ENCODE measurements around the gene PRDX3. TPM values are rescaled to one million over a fixed set of nuclear protein-coding genes. Genes with fewer than 3 reads are reported as not detected.

The PRDX3 gene
- total and polyA plus RNA-seq, 2 of the 4 experiments (the other 2 are of a cell fraction), result 169 to 187 TPM

DNA sequence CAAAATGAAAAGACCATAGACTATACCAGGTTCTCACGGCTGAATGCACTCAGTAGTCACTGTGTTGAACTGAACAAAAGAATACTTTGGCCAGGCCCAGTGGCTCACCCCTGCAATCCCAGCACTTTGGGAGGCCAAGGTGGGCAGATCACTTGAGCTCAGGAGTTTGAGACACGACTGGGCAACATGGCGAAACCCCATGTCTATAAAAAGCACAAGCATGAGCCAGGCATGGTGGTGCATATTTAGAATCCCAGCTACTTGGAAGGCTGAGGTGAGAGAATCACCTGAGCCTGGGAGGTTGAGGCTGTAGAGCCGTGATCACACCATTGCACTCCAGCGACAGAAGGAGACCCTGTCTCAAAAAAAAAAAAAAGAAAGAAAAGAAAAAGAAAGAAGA, 25.6 kb downstream of the PRDX3 start:
- Histone ChIP-seq H3K9ac (ENCODE audit: low read depth, low read length) (no peak overlapping the region), H3K23ac (ENCODE audit: low read depth, low read length) (no peak overlapping the region), H4K20me1 (ENCODE audit: insufficient read depth, low read length) (no peaks in the 10 kb centered on the region), H2BK120ac (ENCODE audit: low read depth, low read length) (no peak overlapping the region), H3K4me3 (ENCODE audit: insufficient read depth, low read depth, low read length) (no peak overlapping the region), H2AFZ (replicated peaks; ENCODE audit: low read length, poor library complexity) (no peak overlapping the region), H3K18ac (ENCODE audit: low read depth, low read length) (no peak overlapping the region), H2BK5ac (ENCODE audit: low read depth, low read length, poor library complexity, severe bottlenecking) (no peak overlapping the region), H4K5ac (ENCODE audit: low read depth, low read length) (no peak overlapping the region), H3K56ac (ENCODE audit: extremely low read depth, insufficient read depth, low read length) (no peak overlapping the region), H3K4me2 (ENCODE audit: low read depth, low read length) (no peak overlapping the region), H2AK5ac (ENCODE audit: low read depth, low read length) (no peak overlapping the region), H3K27me3 (ENCODE audit: control insufficient read depth, insufficient read depth, low read length) (no peaks in the 10 kb centered on the region), H2BK20ac (ENCODE audit: low read depth, low read length) (no peak overlapping the region), H2BK15ac (ENCODE audit: low read depth, low read length) (no peak overlapping the region), H3K27ac (ENCODE audit: insufficient read depth, low read length) (no peak overlapping the region), H3K14ac (replicated peaks; ENCODE audit: low read depth, low read length) (no peak overlapping the region), H3K9me1 (ENCODE audit: insufficient read depth, low read length) (no peaks in the 10 kb centered on the region; the same call in 1 of the 2 replicates), H4K8ac (ENCODE audit: low read depth in 2 of 2, low read length in 2 of 2) (no peak overlapping the region), H4K91ac (ENCODE audit: insufficient read depth, low read depth, low read length) (no peak overlapping the region), H3K4ac (ENCODE audit: low read depth, low read length) (no peak overlapping the region), H3K9me3 (ENCODE audit: control insufficient read depth, insufficient read depth, low read length) (no peaks in the 10 kb centered on the region), H3K79me1 (ENCODE audit: low read depth in 1 of 2, low read length in 2 of 2) (no peaks in the 10 kb centered on the region), H3K4me1 (ENCODE audit: control insufficient read depth, insufficient read depth, low read length) (no peaks in the 10 kb centered on the region), H2AK9ac (replicated peaks; ENCODE audit: low read depth, low read length, poor library complexity) (no peak overlapping the region), H3K36me3 (ENCODE audit: control insufficient read depth, insufficient read depth, low read length) (peaks cover 25% of the 10 kb centered on the region)
- POLR2A ChIA-PET (ENCODE audit: unreplicated experiment), result no interaction called here
- DNase-seq (no peak), ATAC-seq (ENCODE audit: low read depth) (no peak)
- in situ Hi-C loops (cut with MboI; ENCODE audit: low sequenced_read_pairs) (no loop called here), dilution Hi-C loops (cut with HindIII; ENCODE audit: low sequenced_read_pairs, unreplicated experiment) (no loop called here), intact Hi-C loops (cut with micrococcal nuclease) (no loop called here)
- no TSS peak for BruUV-seq (replicated peaks)
- 100% methylated on average over 1 of the region's 5 CpGs; no CpG with 5 or more reads in 1 of the 2 experiments for WGBS, 2 experiments (ENCODE audit: extremely low coverage in 2 of 2, insufficient read length in 1 of 2)
- TF ChIP-seq MAZ (IDR thresholded peaks at IDR 0.05; ENCODE audit: borderline replicate concordance, low read depth, low read length), result no peak
- no peak for TF ChIP-seq USF2 (IDR thresholded peaks at IDR 0.05; ENCODE audit: low read depth, low read length)
- TF ChIP-seq, protein P1, sequence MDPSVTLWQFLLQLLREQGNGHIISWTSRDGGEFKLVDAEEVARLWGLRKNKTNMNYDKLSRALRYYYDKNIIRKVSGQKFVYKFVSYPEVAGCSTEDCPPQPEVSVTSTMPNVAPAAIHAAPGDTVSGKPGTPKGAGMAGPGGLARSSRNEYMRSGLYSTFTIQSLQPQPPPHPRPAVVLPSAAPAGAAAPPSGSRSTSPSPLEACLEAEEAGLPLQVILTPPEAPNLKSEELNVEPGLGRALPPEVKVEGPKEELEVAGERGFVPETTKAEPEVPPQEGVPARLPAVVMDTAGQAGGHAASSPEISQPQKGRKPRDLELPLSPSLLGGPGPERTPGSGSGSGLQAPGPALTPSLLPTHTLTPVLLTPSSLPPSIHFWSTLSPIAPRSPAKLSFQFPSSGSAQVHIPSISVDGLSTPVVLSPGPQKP (IDR thresholded peaks at IDR 0.05; ENCODE audit: borderline replicate concordance, low read depth, low read length), result no peak
- TF ChIP-seq RCOR1 (IDR thresholded peaks at IDR 0.05; ENCODE audit: insufficient replicate concordance, low read length), result no peak
- TF ChIP-seq SMC3 (IDR thresholded peaks at IDR 0.05; ENCODE audit: low read depth, low read length), result no peak
- no peak for TF ChIP-seq MAFK (IDR thresholded peaks at IDR 0.05; ENCODE audit: low read depth, low read length)
- TF ChIP-seq POLR2A (IDR thresholded peaks at IDR 0.05; ENCODE audit: low read depth, low read length), result no peak
- TF ChIP-seq FOS (IDR thresholded peaks at IDR 0.05; ENCODE audit: low read depth, low read length), result no peak
- no peak for TF ChIP-seq MXI1 (IDR thresholded peaks at IDR 0.05; ENCODE audit: borderline replicate concordance, low read depth, low read length)
- no peak for TF ChIP-seq BHLHE40 (IDR thresholded peaks at IDR 0.05; ENCODE audit: low read depth, low read length)
- TF ChIP-seq CEBPB (IDR thresholded peaks at IDR 0.05; ENCODE audit: low read depth, low read length), result no peak
- no peak for TF ChIP-seq CTCF (conservative IDR thresholded peaks at IDR 0.05; ENCODE audit: low read depth, low read length)
- TF ChIP-seq RAD21 (IDR thresholded peaks at IDR 0.05; ENCODE audit: low read length), result no peak
- TF ChIP-seq CHD1 (IDR thresholded peaks at IDR 0.05; ENCODE audit: low read depth, low read length), result no peak
- no peak for TF ChIP-seq NFE2L2 (IDR thresholded peaks at IDR 0.05; ENCODE audit: low read depth, low read length)
- TF ChIP-seq RFX5 (IDR thresholded peaks at IDR 0.05; ENCODE audit: low read depth, low read length), result no peak
- CTCF ChIA-PET, result interaction anchor here (1.0 kb wide), 1 partner anchor 8 kb away, joined by 3 read pairs; no protein-coding TSS in a partner anchor
